Activated T-helper 1 cell treated with anti-CD3 and anti-CD28 coated beads, Interleukin-2, amount 50 U/mL, for 16 hours (primary cell): ENCODE measurements around the gene BNIP1.
"Not testable (repeated sequence)": the region's sequence is repeated elsewhere in the genome, so short reads cannot be mapped to it uniquely, and the experiment has no call there.

Experiments used
- DNase-seq, 2 donors: peaks; one replicate each; pipeline ENCODE4 v3.0.0-alpha.2; 2020; ENCODE audit warnings: low read depth in 1 of 2, low spot score in 1 of 2

Gene BNIP1, protein sequence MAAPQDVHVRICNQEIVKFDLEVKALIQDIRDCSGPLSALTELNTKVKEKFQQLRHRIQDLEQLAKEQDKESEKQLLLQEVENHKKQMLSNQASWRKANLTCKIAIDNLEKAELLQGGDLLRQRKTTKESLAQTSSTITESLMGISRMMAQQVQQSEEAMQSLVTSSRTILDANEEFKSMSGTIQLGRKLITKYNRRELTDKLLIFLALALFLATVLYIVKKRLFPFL

DNA sequence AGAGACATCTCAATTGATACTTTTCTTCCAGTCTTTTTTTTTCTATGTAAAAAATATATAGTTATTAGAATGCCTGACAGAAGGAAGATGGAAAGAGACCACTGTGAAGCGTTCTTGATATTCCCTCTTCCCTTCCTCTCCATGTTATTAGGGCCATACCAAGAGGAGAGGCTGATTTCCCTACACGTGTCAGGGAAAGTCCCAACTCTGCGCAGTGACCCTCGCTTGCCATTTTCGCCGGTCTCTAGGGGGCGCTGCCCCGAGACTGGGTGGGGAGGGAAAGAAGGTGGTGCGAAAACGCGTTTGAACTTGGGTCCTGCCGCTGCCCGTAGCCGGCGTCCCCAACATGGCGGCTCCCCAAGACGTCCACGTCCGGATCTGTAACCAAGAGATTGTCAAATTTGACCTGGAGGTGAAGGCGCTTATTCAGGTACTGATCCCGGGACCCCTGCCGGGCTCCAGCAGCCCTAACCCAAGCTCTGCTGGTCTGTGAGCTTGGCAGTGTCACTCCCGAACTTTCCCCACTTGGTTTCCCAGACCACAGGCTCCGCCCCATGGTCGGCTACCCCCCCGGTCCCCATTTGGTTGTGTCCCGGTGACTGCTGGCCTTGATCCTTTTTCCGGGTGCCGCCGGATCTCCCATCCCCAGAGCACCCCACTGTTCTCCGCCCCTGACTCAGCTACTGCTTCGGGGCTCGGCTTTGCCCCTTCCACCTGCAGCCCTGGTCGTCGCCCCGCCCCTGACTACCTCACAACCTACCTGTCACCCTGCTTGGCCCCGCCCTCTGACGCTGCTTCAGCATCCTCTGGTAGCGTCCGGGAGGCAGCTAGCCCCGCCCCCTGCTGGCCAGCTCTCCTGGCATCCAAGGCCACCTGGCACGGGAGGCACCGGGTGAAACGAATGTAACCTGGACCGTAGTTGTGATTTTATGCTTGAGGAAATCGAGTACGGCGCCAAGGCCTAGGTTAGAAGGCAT, at the start of gene BNIP1:
Gene BNIP1 (plus strand): TSS at position 332 of the 977 bp plus-strand sequence. CDS start 15 bp downstream, at position 347.
- DNase-seq, result peak; percentile 94 to 95

DNA sequence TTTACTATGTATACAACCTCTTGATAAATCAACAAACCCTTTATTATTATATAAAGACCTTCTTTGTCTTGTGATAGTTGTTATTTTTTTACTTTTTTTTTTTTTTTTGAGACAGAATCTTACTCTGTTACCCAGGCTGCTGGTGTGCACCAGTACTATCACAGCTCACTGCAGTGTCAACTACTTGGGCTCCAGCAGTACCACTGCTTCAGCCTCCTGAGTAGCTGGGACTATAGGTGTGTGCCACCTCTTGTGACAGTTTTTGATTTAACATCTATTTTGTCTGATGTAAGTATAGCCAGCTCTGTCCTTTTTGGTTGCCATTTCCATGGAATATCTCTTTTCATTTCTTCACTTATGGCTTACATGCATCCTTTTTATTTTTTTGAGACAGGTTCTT, 45.5 kb upstream of the BNIP1 start:
- no peak for DNase-seq

DNA sequence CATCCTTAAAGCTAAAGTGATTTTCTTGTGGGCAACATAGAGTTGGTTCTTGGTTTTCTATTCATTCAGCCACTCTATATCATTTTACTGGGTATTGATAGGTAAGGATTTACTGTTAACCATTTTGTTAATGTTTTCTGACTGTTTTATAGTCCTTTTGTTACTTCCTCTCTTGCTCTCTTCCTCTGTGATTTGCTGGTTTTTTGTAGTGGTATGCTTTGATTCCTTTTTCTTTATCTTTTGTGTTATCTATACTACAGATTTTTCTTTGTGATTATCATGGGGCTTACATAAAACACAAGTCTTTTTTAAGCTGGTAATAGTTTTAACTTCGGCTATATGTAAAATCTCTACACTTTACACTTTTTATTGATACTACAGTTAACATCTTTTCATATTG, 44.9 kb upstream of the BNIP1 start:
- DNase-seq, result no peak

DNA sequence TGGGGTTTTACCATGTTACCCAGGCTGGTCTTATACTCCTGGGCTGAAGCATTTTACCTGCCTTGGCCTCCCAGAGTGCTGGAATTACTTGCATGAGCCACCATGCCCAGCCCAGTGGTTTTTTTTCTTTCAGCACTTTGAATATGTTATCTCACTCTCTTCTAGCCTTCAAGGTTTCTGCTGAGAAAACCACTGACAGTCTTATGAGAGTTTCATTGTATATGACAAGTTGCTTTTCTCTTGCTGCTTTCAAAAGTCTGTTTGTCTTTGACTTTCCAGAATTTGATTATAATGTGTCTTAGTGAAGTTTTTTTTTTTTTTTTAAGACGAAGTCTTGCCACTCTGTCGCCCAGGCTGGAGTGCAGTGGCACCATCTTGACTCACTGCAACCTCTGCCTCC, 43.1 kb upstream of the BNIP1 start:
- DNase-seq, result no peak

DNA sequence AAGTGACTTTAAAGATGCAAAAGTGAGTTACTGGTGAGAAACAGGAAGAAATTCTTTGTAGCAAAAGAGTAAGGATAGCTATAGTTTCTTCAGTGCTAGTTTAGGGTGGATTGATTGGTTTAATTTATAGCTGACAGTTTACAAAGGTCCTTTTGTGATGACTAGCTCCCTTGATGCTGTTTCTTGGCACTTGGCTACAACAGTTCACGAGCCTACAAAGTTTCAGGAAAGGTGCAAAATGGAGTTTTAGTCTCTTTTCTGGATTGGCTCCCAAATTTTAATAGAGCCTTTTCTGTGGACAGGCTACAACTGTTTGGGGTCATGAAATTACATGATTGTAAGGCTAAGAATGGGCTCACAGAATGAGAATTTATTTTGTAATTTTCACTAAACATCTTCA, 40.9 kb upstream of the BNIP1 start:
- no peak for DNase-seq

DNA sequence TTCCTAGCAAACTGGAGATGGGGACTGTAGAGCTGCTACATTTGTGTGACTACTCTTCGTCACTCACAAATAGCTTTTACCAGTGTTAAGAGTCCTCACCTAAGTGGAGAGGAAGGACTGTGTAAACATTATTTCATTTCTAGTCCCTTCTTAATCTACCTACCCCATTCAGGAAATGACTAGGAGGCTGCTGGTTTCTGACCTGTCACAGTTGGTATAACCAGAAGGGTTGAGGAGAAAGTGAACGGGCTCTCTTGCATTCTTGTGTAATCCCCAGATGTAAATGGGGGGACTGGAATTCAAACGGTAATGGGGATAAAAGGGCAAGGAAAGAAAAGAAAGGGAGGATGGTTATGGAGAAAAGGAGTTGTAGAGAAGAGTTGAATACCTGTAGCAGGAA, 35.4 kb upstream of the BNIP1 start:
- DNase-seq, result no peak

DNA sequence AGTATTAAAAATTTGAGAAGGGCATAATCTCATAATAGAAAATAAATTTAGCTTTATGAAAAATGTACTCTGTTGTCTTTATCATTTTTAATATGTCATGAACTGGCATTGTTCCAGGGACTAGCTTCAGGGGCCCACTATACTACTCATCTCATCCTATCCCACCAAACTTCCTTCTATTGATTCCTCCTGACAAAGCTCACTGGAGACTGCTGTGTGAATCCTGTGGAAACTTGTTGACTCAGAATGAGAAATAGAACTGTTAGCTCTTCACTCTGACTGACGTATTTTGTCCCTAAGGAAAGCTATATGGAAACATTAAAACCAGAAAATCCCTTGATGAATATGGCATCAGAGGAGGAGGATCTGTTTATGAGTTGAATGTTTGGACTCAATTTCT, 29.8 kb upstream of the BNIP1 start:
- no peak for DNase-seq

DNA sequence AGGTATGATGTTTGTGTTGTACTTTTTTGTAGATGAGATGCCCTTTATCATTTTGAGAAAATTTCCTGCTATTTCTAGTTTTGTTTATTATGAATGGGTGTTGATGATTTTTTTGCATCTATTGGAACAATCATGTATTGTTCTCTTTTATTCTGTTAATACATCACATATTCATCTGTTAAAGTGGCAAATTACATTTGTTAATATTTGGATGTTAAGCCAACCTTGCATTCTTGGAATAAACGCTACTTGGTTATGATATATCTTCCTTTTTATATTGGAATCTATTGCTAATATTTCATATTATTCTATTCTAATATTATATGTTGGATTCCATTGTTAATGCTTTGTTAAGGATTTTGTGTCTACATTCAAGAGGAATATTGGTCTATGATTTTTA, 24.6 kb upstream of the BNIP1 start:
- DNase-seq, result no peak

DNA sequence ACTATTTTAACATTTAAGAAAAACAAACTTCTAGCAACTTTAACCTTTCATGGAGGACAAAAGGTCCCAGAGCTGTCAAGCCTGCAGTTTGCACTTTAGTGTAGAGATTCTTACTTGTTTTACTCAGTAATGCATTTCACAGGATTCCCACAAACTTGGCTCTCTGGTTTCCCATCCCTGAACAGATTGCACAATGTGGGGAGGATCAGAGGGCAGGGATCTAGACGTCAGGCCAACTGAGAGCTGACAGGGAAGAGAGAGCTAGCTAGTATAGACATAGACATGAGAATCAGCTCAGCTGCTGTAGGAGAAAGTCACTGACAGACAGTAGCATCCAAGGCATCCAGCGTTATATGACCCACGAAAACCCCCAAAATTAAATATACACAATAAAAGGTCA, 20.9 kb upstream of the BNIP1 start:
- no peak for DNase-seq

DNA sequence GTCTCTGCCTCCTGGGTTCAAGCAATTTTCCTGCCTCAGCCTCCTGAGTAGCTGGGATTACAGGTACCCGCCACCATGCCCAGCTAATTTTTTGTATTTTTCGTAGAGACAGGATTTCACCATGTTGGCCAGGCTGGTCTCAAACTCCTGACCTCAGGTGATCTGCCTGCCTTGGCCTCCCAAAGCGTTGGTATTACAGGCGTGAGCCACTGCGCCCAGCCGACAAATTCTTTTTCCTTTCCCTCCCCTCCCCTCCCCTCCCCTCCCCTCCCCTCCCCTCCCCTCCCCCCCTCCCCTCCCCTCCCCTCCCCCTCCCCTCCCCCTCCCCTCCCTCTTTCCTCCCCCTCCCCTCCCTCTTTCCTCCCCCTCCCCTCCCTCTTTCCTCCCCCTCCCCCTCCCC, 12.2 kb upstream of the BNIP1 start:
- not testable (repeated sequence) for DNase-seq

DNA sequence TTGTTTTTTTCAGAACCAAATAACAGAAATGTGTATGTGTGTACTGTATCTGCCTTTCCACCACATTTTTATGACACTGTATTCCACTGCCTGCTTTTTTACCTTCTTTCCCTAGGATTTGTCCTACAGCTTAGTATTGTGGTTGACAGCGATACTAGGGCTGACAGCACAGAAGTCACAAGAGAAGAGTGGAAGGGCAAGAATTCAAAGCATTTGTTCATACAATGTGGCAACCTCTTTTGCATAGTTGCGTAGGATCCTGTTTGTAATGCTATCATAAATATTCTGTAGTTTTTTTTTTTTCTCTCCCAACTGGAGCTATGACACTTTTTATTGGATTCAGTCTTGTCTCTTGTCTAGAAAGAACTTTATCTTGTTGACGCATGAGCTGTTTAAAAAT, 5.6 kb upstream of the BNIP1 start:
- no peak for DNase-seq

DNA sequence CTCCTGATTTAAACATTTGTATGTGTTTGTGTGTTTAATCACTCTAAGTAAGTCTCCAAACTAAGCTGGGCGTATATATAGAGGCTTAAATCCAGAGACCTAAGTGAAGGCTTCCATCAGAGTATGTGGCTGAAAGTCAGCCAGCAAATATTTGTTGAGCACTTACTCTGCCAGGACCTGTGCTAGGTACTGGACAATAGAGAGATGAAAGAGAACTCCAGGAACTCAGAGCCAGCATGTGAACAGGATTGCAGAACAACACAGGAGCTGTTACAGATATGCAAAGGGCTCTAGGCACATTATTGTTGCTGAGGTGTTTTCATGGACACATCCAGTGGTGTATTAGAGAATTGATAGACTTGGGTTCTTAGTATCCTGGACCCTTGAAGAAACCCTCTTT, 4.7 kb upstream of the BNIP1 start:
- DNase-seq, result no peak

DNA sequence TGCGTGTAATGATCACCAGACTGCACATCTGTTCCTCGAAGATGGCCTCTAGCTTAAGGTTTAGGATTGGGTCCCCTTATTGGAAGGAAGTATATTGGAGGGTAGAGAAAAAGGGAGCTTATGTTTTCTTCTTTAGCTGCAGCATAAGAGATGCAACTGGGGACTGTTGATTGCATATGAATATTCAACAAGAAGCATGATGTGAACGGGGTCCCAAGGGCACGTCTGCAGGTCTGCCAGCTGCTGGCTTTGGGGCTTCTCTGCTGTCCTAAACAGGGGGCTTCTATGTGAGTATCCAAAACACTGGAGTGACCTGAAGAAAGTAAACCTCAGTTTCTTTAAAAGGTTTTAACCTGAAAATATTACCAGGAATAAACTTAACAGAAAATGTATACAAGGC, 3.6 kb upstream of the BNIP1 start:
- DNase-seq, result no peak

DNA sequence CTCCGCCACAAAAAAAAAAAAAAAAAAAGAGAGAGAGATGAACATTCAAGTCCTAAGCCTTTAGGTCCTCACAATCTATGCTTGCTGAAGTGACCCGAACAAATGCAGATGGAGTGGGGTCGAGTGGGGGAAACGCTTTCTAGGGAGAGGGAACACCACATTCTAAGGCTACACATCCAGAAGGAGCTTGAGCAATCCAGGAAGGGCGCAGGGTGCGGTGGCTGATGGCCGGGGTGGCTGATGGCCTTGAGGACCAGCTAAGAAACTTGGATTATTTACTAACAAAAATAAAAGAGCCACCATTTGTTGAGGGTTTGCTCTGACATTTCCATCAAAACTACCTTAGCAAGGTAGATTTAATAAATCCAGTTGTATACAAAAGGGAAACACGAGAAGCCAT, 764 bp upstream of the BNIP1 start:
- DNase-seq, result no peak

DNA sequence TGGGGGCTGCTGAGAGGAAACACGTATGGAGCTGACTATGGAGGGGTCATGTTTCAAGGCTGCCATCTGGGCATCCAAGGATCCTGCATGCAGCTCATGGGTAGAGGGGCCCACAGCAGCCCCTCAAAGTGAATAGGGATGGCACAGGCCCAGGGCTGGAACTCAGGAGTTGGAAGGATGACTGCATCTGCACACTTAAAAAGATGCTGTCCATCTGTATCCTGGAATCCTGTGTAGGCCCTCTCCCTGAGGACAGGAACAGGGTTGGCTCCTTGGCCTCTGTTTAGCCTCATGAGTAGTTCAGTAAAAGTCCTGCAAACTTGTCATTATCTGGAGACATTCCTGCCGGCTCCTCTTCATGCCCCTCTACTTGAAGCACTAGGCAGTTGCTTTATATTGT, 4.0 kb downstream of the BNIP1 start:
- DNase-seq, result no peak

DNA sequence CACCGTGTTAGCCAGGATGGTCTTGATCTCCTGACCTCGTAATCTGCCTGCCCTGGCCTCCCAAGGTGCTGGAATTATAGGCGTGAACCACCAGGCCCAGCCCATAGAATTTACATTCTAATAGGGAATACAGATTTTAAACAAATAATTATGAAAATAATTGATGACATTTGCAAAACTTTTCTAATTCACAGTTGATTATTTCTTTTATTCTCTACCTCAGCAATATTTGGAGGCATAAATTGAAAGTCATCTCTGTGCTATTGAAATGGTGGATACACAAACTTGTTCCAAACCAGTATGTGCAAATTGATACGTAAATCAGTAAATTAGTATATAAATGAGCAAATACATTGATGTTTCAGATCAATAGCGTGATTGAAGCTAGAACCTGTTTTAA, 8.2 kb downstream of the BNIP1 start:
- DNase-seq, result no peak

DNA sequence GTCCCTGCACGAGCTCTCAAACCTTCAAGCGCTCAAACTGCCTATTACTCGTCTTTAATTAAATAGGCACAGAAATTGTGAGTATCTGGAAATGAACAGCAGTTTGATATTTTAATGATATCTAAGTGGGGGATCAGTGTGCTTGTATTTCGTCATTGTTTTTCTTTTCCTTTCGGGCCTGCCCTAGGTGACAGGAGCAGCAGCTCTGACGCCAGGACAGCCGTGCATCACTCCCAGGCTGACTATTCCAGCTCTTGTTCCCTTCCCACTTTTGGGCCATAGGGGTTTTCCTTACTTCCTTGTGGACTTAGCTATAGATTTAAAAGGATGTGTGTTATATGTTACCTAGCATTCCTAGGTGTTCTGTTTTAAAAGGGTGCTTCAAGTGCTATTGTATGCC, 9.5 kb downstream of the BNIP1 start:
- no peak for DNase-seq

DNA sequence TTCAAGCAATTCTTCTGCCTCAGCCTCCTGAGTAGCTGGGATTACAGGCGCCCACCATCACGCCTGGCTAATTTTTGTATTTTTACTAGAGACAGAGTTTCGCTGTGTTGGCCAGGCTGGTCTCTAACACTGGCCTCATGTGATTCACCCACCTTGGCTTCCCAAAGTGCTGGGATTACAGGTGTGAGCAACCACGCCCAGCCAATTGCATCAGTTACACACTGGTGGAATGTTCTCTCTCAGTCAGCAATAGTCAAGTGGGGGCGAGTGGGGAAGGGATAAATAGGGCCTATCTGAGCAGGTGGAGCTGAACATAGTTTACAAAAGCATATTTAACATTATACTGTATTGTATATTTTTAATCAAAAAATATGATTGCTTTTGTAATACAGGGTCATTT, 10.3 kb downstream of the BNIP1 start:
- DNase-seq, result not testable (repeated sequence)

DNA sequence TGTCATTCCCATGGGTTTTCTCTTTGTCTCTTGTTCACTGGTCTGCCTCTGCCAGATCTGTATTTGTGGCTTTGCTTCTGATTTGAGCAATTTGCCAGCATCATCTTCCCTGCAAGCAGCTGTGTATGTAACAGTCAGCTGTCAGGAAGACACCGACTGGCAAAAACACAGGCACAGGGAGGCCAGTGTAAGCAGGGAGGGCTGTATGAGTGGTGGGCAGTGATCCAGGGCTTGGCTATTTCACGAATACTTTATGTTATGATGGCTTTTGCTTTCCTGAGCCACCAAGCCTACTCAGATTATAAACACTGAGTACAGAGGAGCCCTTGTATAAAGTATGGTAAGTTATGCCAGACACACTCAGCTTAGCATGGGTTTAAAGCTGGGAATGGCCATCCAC, 11.6 kb downstream of the BNIP1 start:
- no peak for DNase-seq

DNA sequence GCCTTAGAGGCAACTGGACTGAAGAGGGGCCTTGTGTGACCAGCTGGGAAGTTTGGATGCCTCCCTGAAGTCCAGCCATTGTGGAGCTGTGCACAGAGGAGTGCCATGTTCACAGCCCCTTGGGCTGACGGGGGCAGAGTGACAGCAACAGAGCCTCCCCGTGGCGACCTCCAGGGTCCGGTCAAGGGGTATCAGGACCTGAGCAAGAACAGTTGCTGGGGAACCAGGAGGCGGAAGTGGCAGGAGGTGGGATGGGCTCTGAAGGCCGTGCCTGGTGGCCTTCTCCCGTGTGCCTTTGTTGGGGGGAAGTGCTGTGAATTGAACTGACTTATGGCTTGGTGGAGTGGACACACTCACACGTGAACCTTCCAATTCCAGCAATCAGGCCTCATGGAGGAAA, 14.0 kb downstream of the BNIP1 start:
- DNase-seq, result no peak

DNA sequence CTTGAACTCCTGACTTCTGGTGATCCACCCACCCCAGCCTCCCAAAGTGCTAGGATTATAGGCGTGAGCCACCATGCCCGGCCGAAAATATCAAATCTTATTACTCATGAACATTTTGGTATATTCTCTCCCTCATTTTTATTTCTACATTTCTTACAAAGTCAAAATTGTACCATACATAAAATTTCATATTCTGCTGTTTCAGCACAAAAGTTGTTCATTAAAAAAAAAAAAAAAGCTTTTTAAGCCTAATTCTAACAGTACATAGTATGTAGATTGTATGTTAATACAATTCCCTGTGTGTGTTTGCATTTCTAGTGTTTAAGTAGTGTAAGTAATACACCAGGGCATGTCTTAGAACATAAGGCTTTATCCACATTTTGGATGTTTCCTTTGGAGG, 14.9 kb downstream of the BNIP1 start:
- DNase-seq, result no peak

DNA sequence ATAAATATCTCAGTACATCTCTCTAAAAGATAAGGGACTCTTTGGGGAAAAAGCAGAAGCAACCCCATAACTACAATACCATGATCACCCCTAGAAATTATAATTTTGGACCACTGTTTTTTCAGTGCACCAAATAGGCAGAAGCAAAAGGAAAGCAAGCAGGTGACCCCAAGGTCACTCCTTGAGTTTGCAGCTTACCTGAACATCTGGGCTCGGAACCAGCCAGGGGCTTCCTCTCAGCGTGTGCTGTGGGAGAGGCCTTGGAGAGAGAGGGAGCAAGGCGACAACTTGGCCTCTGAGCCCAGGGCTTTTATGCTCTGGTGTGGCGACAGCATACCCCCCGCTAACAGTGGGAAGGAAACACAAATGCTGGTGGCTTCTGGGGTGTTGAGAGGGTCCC, 16.8 kb downstream of the BNIP1 start:
- DNase-seq, result no peak

DNA sequence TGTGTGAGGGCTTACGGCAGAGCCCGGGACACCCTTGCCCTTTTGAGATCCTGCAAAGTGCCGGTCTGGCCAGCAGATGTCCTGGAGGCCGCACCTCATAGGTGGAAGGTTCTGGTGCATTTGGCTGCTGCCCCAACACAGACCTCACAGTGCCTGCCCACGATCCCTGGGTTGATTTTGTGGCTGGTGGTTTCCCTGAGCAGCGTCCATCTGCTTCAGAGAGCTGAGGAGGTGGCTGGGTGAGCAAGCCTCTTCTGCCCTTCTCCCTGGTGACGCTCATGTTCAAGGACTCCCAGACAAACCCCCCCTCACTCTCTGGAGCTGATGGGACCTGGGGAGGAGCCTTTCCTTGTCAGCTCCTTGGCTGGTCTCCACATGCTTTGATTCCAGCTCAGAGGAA, 18.9 kb downstream of the BNIP1 start:
- DNase-seq, result no peak
